SK-N-MC (cell line): ENCODE measurements around the gene FANCC.
"Not testable (repeated sequence)": the region's sequence is repeated elsewhere in the genome, so short reads cannot be mapped to it uniquely, and the experiment has no call there.

ENCODE experiments used
- DNase-seq: peaks from one replicate; pipeline ENCODE4 v3.0.0-alpha.2; 2011; ENCODE audit warnings: low read depth, low spot score
- H3K27ac ChIP-seq: fragments of 200-600 bp; sonication (generic); 2 replicates; pipeline ENCODE4 v1.5.1; 2016; ENCODE audit warnings: mixed run types
- H3K36me3 ChIP-seq: fragments of 200-600 bp; sonication (generic); 2 replicates; pipeline ENCODE4 v1.6.1; 2017; ENCODE audit warnings: antibody characterized with exemption, low read length, mixed read lengths; ENCODE audit not compliant: insufficient read depth
- H3K4me3 ChIP-seq: fragments of 200-600 bp; sonication (generic); 2 replicates; pipeline ENCODE4 v1.5.1; 2016
- H3K9ac ChIP-seq: fragments of 200-600 bp; sonication (generic); 2 replicates; pipeline ENCODE4 v1.8.0; 2017; ENCODE audit warnings: mixed run types, mixed read lengths; ENCODE audit not compliant: insufficient read length
- H3K9me3 ChIP-seq: fragments of 200-600 bp; sonication (generic); 2 replicates; pipeline ENCODE4 v1.6.1; 2017; ENCODE audit warnings: low read depth, mild to moderate bottlenecking, antibody characterized with exemption, low read length, moderate library complexity, mixed read lengths
- EZH2 ChIP-seq: fragments of 200-600 bp; sonication (generic); IDR thresholded peaks from one replicate; pipeline ENCODE4 v1.6.1; 2017; ENCODE audit warnings: antibody characterized with exemption
- FOXP2 ChIP-seq: optimal IDR thresholded peaks from 2 replicates; pipeline ENCODE3; 2011; ENCODE audit warnings: mild to moderate bottlenecking, moderate library complexity; ENCODE audit not compliant: insufficient read depth; ENCODE audit errors: extremely low read length, control extremely low read depth
- POLR2AphosphoS5 ChIP-seq: IDR thresholded peaks from 2 replicates; pipeline ENCODE4 v1.6.1; 2012; ENCODE audit warnings: mild to moderate bottlenecking, low read depth, low read length, borderline replicate concordance

Gene FANCC

GRCh38 chr9:95239071-95239470 is 78.4 kb downstream of the FANCC start:
- Histone ChIP-seq H3K9me3 (no peaks in the 10 kb centered on the region), H3K4me3 (no peak overlapping the region), H3K9ac (no peak overlapping the region), H3K27ac (no peak overlapping the region), H3K36me3 (peaks cover 8% of the 10 kb centered on the region; the same call in 1 of the 2 replicates)
- TF ChIP-seq EZH2 (no peak), FOXP2 (no peak), POLR2AphosphoS5 (no peak)
- DNase-seq: no peak

GRCh38 chr9:95237336-95237735 is 80.2 kb downstream of the FANCC start:
- H3K4me3 ChIP-seq: no peak overlapping the region
- DNase-seq: no peak
- H3K36me3 ChIP-seq: peaks cover 11% of the 10 kb centered on the region; the same call in 1 of the 2 replicates
- no peak overlapping the region for H3K27ac ChIP-seq
- no peaks in the 10 kb centered on the region for H3K9me3 ChIP-seq
- TF ChIP-seq POLR2AphosphoS5: no peak
- TF ChIP-seq FOXP2: no peak
- no peak for TF ChIP-seq EZH2
- H3K9ac ChIP-seq: no peak overlapping the region

GRCh38 chr9:95230046-95230445 is 87.5 kb downstream of the FANCC start:
- DNase-seq: no peak
- Histone ChIP-seq H3K36me3 (peaks cover 13% of the 10 kb centered on the region), H3K4me3 (no peak overlapping the region), H3K9me3 (no peaks in the 10 kb centered on the region), H3K27ac (no peak overlapping the region), H3K9ac (no peak overlapping the region)
- TF ChIP-seq FOXP2: no peak
- TF ChIP-seq EZH2: no peak
- no peak for TF ChIP-seq POLR2AphosphoS5

GRCh38 chr9:95229230-95229915 is 88.1 kb downstream of the FANCC start:
- H3K4me3 ChIP-seq: no peak overlapping the region
- no peak for TF ChIP-seq EZH2
- no peak for TF ChIP-seq FOXP2
- TF ChIP-seq POLR2AphosphoS5: no peak
- H3K27ac ChIP-seq: no peak overlapping the region
- H3K9me3 ChIP-seq: no peaks in the 10 kb centered on the region
- no peak for DNase-seq
- H3K9ac ChIP-seq: no peak overlapping the region
- H3K36me3 ChIP-seq: peaks cover 13% of the 10 kb centered on the region

GRCh38 chr9:95226921-95227320 is 90.6 kb downstream of the FANCC start:
- Histone ChIP-seq H3K4me3 (no peak overlapping the region), H3K9ac (no peak overlapping the region), H3K27ac (no peak overlapping the region), H3K9me3 (no peaks in the 10 kb centered on the region), H3K36me3 (peaks cover 7% of the 10 kb centered on the region)
- TF ChIP-seq FOXP2 (no peak), EZH2 (no peak), POLR2AphosphoS5 (no peak)
- no peak for DNase-seq

- Histone ChIP-seq H3K9ac (no peak overlapping the region), H3K27ac (no peak overlapping the region), H3K36me3 (0 out of 2 replicates have a peak, but pooled peaks cover under 1% of the 10 kb centered on the region), H3K4me3 (no peak overlapping the region), H3K9me3 (no peaks in the 10 kb centered on the region)
- no peak for DNase-seq
- no peak for TF ChIP-seq EZH2
These were observed 91.8 kb downstream of the FANCC start for GRCh38 chr9:95225726-95226106.

GRCh38 chr9:95225076-95225725 is 92.3 kb downstream of the FANCC start:
- DNase-seq: no peak
- Histone ChIP-seq H3K36me3 (no peaks in the 10 kb centered on the region), H3K9ac (no peak overlapping the region), H3K27ac (no peak overlapping the region; the same call in 1 of the 2 replicates), H3K9me3 (no peaks in the 10 kb centered on the region), H3K4me3 (no peak overlapping the region)
- no peak for TF ChIP-seq FOXP2
- TF ChIP-seq EZH2: no peak
- TF ChIP-seq POLR2AphosphoS5: no peak

GRCh38 chr9:95224376-95225019 is 93.0 kb downstream of the FANCC start:
- DNase-seq: no peak
- no peak overlapping the region; the same call in 1 of the 2 replicates for H3K27ac ChIP-seq
- H3K9me3 ChIP-seq: no peaks in the 10 kb centered on the region
- no peak for TF ChIP-seq EZH2
- no peak for TF ChIP-seq FOXP2
- TF ChIP-seq POLR2AphosphoS5: no peak
- H3K4me3 ChIP-seq: no peak overlapping the region
- no peaks in the 10 kb centered on the region for H3K36me3 ChIP-seq
- no peak overlapping the region for H3K9ac ChIP-seq

- H3K36me3 ChIP-seq, H3K4me3 ChIP-seq, H3K27ac ChIP-seq, DNase-seq, H3K9me3 ChIP-seq, H3K9ac ChIP-seq: not testable (repeated sequence)
These were observed 97.2 kb downstream of the FANCC start for GRCh38 chr9:95220352-95220751.
